ENCODE data around the gene EIF4B. TPM values are rescaled to one million over a fixed set of nuclear protein-coding genes. Genes with fewer than 3 reads are reported as not detected.
A peak's percentile ranks its signal among the peaks of the same experiment; 100 is the strongest.

Gene EIF4B
- total and polyA plus RNA-seq, 2 of the 13 experiments (the other 11 are each of a cell fraction or from before 2014, with no cell fraction given): 416 to 548 TPM

- TF ChIP-seq RCOR2 (CRISPR knock-in tag; IDR thresholded peaks at IDR 0.05) (no peak), ZBTB21 (CRISPR knock-in tag; IDR thresholded peaks at IDR 0.05) (no peak), ZMYM2 (CRISPR knock-in tag; IDR thresholded peaks at IDR 0.05) (no peak), SP2 (CRISPR knock-in tag; IDR thresholded peaks at IDR 0.05) (no peak; the same call in 1 of the 2 replicates), ZBTB46 (CRISPR knock-in tag; IDR thresholded peaks at IDR 0.05; ENCODE audit: borderline replicate concordance) (no peak), ZNF816 (CRISPR knock-in tag; IDR thresholded peaks at IDR 0.05; ENCODE audit: borderline replicate concordance) (no peak), SETDB1 (CRISPR knock-in tag; IDR thresholded peaks at IDR 0.05; ENCODE audit: borderline replicate concordance) (no peak), ZNF605 (CRISPR knock-in tag; IDR thresholded peaks at IDR 0.05) (no peak), ZNF776 (CRISPR knock-in tag; IDR thresholded peaks at IDR 0.05) (no peak; the same call in 1 of the 2 replicates), ZNF891 (CRISPR knock-in tag; IDR thresholded peaks at IDR 0.05) (no peak), ZNF414 (CRISPR knock-in tag; IDR thresholded peaks at IDR 0.05) (peak; percentile 79; the same call in 1 of the 2 replicates), RFXAP (CRISPR knock-in tag; IDR thresholded peaks at IDR 0.05; ENCODE audit: borderline replicate concordance) (0 out of 2 replicates have a peak, but pooled peaks have one; percentile 33), DPF2 (CRISPR knock-in tag; IDR thresholded peaks at IDR 0.05; ENCODE audit: borderline replicate concordance, low read depth) (no peak), ZNF879 (CRISPR knock-in tag; IDR thresholded peaks at IDR 0.05) (no peak), POLR2AphosphoS2 (IDR thresholded peaks at IDR 0.05; ENCODE audit: low read depth, low read length) (no peak), HOMEZ (CRISPR knock-in tag; IDR thresholded peaks at IDR 0.05; ENCODE audit: low read depth) (no peak), TFDP1 (CRISPR knock-in tag; IDR thresholded peaks at IDR 0.05; ENCODE audit: borderline replicate concordance) (no peak), THAP8 (CRISPR knock-in tag; IDR thresholded peaks at IDR 0.05; ENCODE audit: borderline replicate concordance) (no peak; the same call in 1 of the 2 replicates)
- TF ChIP-seq, protein P1, sequence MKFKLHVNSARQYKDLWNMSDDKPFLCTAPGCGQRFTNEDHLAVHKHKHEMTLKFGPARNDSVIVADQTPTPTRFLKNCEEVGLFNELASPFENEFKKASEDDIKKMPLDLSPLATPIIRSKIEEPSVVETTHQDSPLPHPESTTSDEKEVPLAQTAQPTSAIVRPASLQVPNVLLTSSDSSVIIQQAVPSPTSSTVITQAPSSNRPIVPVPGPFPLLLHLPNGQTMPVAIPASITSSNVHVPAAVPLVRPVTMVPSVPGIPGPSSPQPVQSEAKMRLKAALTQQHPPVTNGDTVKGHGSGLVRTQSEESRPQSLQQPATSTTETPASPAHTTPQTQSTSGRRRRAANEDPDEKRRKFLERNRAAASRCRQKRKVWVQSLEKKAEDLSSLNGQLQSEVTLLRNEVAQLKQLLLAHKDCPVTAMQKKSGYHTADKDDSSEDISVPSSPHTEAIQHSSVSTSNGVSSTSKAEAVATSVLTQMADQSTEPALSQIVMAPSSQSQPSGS (CRISPR knock-in tag; IDR thresholded peaks at IDR 0.05): peak; percentile 84
Measured at GRCh38 chr12:53051058-53051880, 45.0 kb downstream of the EIF4B start (continued).
